ENCODE measurements around the gene COBLL1. TPM values are rescaled to one million over a fixed set of nuclear protein-coding genes. Genes with fewer than 3 reads are reported as not detected.
"Not testable (repeated sequence)": the region's sequence is repeated elsewhere in the genome, so short reads cannot be mapped to it uniquely, and the experiment has no call there.

The COBLL1 gene
- 85.9 TPM for total RNA-seq
- long read RNA-seq, full-length matches to known transcripts = 19 of 52 reads
- long read RNA-seq, partial matches to known transcripts = 6 of 52 reads
- long read RNA-seq, other reads (novel, unspliced or antisense) = 27 of 52 reads

GRCh38 chr2:164841719-164842623 lies at the start of gene COBLL1:
TSS of gene COBLL1 (minus strand) at chr2:164841823. CDS start at chr2:164841196, 627 bp downstream.
- DNase-seq (ENCODE audit: low spot score) = peak; percentile 92

GRCh38 chr2:164890544-164890943 lies 48.9 kb upstream of the COBLL1 start:
- no peak for DNase-seq (ENCODE audit: low spot score)

- DNase-seq (ENCODE audit: low spot score) = no peak
Measured at GRCh38 chr2:164888592-164888991, 47.0 kb upstream of the COBLL1 start.

- no peak for DNase-seq (ENCODE audit: low spot score)
Measured at GRCh38 chr2:164887434-164888144, 46.0 kb upstream of the COBLL1 start.

- no peak for DNase-seq (ENCODE audit: low spot score)
Measured at GRCh38 chr2:164882276-164882675, 40.7 kb upstream of the COBLL1 start.

GRCh38 chr2:164881524-164881923 lies 39.9 kb upstream of the COBLL1 start:
- DNase-seq (ENCODE audit: low spot score) = no peak

- DNase-seq (ENCODE audit: low spot score) = no peak
Measured at GRCh38 chr2:164879901-164880535, 38.4 kb upstream of the COBLL1 start.

GRCh38 chr2:164877927-164878326 lies 36.3 kb upstream of the COBLL1 start:
- DNase-seq (ENCODE audit: low spot score) = no peak

GRCh38 chr2:164877169-164877568 lies 35.5 kb upstream of the COBLL1 start:
- DNase-seq (ENCODE audit: low spot score) = no peak

GRCh38 chr2:164875334-164876205 lies 33.9 kb upstream of the COBLL1 start:
- DNase-seq (ENCODE audit: low spot score) = no peak

- DNase-seq (ENCODE audit: low spot score) = no peak
Measured at GRCh38 chr2:164873210-164873908, 31.7 kb upstream of the COBLL1 start.

- no peak for DNase-seq (ENCODE audit: low spot score)
Measured at GRCh38 chr2:164871404-164871803, 29.8 kb upstream of the COBLL1 start.

- no peak for DNase-seq (ENCODE audit: low spot score)
Measured at GRCh38 chr2:164869420-164869772, 27.8 kb upstream of the COBLL1 start.

GRCh38 chr2:164868563-164869419 lies 27.2 kb upstream of the COBLL1 start:
- no peak for DNase-seq (ENCODE audit: low spot score)

- DNase-seq (ENCODE audit: low spot score) = no peak
Measured at GRCh38 chr2:164867779-164868397, 26.3 kb upstream of the COBLL1 start.

GRCh38 chr2:164866381-164866780 lies 24.8 kb upstream of the COBLL1 start:
- DNase-seq (ENCODE audit: low spot score) = not testable (repeated sequence)

GRCh38 chr2:164860694-164861042 lies 19.0 kb upstream of the COBLL1 start:
- no peak for DNase-seq (ENCODE audit: low spot score)

GRCh38 chr2:164859906-164860693 lies 18.5 kb upstream of the COBLL1 start:
- DNase-seq (ENCODE audit: low spot score) = not testable (repeated sequence)

Data from mesenteric fat pad (tissue), 1 donor.